SH-SY5Y (cell line): ENCODE data around the gene TCF20.

Source experiments
- GATA2 ChIP-seq: IDR thresholded peaks from 2 replicates; pipeline ENCODE4 v1.6.1; 2011; ENCODE audit warnings: mild to moderate bottlenecking, low read depth, low read length
- GATA3 ChIP-seq: IDR thresholded peaks from 2 replicates; pipeline ENCODE4 v1.6.1; 2011; ENCODE audit warnings: low read depth, mild to moderate bottlenecking, low read length, moderate library complexity

The TCF20 gene

GRCh38 chr22:42270176-42270509 lies 310 bp downstream of the TCF20 start:
- TF ChIP-seq GATA3 (no peak), GATA2 (no peak)

- TF ChIP-seq GATA3 (no peak), GATA2 (no peak)
Measured at GRCh38 chr22:42269432-42270175, 849 bp downstream of the TCF20 start.

- TF ChIP-seq GATA3, result peak; percentile 41; the same call in 1 of the 2 replicates
- TF ChIP-seq GATA2, result peak; percentile 58
Measured at GRCh38 chr22:42268852-42269410, 1.5 kb downstream of the TCF20 start.

GRCh38 chr22:42265321-42265720 lies 5.1 kb downstream of the TCF20 start:
- TF ChIP-seq GATA2 (no peak), GATA3 (no peak)

- TF ChIP-seq GATA2 (no peak), GATA3 (no peak)
Measured at GRCh38 chr22:42263944-42264343, 6.5 kb downstream of the TCF20 start.

GRCh38 chr22:42262964-42263363 lies 7.5 kb downstream of the TCF20 start:
- TF ChIP-seq GATA2 (no peak), GATA3 (no peak)

GRCh38 chr22:42261296-42261695 lies 9.2 kb downstream of the TCF20 start:
- TF ChIP-seq GATA3, result no peak
- TF ChIP-seq GATA2, result no peak

GRCh38 chr22:42258126-42258525 lies 12.3 kb downstream of the TCF20 start:
- TF ChIP-seq GATA3 (no peak), GATA2 (no peak)

GRCh38 chr22:42257386-42257785 lies 13.1 kb downstream of the TCF20 start:
- TF ChIP-seq GATA3, result no peak
- TF ChIP-seq GATA2, result no peak

GRCh38 chr22:42256930-42257329 lies 13.5 kb downstream of the TCF20 start:
- no peak for TF ChIP-seq GATA2
- no peak for TF ChIP-seq GATA3

- TF ChIP-seq GATA3, result no peak
- TF ChIP-seq GATA2, result no peak
Measured at GRCh38 chr22:42256220-42256619, 14.2 kb downstream of the TCF20 start.

GRCh38 chr22:42249831-42250230 lies 20.6 kb downstream of the TCF20 start:
- TF ChIP-seq GATA3 (no peak), GATA2 (no peak)

GRCh38 chr22:42248995-42249394 lies 21.5 kb downstream of the TCF20 start:
- TF ChIP-seq GATA3, result no peak
- TF ChIP-seq GATA2, result no peak

- TF ChIP-seq GATA2, result no peak
- no peak for TF ChIP-seq GATA3
Measured at GRCh38 chr22:42247596-42247995, 22.9 kb downstream of the TCF20 start.

- TF ChIP-seq GATA3, result no peak
- TF ChIP-seq GATA2, result no peak
Measured at GRCh38 chr22:42243802-42244060, 26.7 kb downstream of the TCF20 start.

- TF ChIP-seq GATA3, result no peak
- TF ChIP-seq GATA2, result no peak
Measured at GRCh38 chr22:42236848-42237247, 33.6 kb downstream of the TCF20 start.

- TF ChIP-seq GATA2, result no peak
- no peak for TF ChIP-seq GATA3
Measured at GRCh38 chr22:42236268-42236667, 34.2 kb downstream of the TCF20 start.
